Measurements from ENCODE around the gene SWSAP1. TPM values are rescaled to one million over a fixed set of nuclear protein-coding genes. Genes with fewer than 3 reads are reported as not detected.

SWSAP1 gene
- total RNA-seq, 2 donors from 2014 or later: 1.5 to 2.4 TPM

DNA sequence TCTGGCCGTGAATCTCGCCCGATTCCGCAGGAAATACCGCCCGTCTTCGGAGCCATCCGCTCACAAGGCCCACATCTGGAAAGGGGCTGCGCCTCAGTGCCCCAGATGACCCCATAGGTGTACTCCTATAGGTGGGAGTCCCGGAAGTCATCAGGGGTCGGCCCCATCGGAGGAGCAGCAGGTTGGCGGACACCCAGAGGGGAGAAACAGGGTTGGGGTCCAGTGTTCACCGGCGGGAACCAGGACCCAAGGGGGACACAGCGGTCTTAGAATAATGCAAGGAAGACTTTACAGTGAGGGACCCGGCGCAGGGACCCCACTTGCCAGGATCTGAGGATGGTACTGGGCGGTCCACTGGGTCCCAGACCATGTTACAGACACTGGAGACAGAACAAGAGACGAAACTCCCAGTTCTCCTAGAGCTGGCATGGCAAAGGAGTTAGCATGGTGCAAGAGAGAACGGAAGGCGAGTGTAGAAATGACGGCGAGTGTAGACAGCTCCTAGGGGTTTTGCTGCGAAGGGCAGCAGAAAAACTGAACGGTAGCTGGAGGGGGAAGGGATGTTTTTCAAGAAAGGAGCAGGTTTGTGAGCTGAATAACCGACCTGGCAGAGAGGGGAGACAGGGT, 48.8 kb downstream of the SWSAP1 start:
- Mint-ChIP-seq H3K36me3 (ENCODE audit: low read depth) (peaks cover 4% of the 10 kb centered on the region), H3K27me3 (peaks cover 36% of the 10 kb centered on the region)

DNA sequence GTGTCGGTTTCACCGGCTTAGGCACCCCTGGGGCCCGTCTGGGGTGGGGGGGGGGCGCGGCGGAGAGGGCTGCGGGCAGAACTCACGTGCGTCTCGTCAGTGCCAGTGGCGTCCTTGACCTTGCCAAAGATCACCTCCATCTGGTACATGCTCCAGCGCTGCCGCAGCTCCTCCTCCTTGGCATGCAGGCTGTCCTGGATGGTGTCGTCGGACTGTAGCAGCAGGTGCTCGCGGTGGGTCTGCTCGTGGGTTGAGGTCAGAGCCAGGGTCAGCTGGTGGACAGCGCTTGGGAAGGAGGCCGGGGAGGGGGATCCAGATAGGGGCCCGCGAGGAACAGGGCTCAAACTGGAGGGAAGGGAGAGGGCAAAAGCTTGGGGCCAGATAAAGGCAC, 49.3 kb downstream of the SWSAP1 start:
- peaks cover 4% of the 10 kb centered on the region for H3K36me3 Mint-ChIP-seq (ENCODE audit: low read depth)
- peaks cover 11% of the 10 kb centered on the region for H3K4me1 Mint-ChIP-seq
- H3K9me3 Mint-ChIP-seq: no peaks in the 10 kb centered on the region
- H3K27ac Mint-ChIP-seq: no peak overlapping the region
- H3K4me3 Mint-ChIP-seq: peak overlapping the region; percentile 79
- H3K27me3 Mint-ChIP-seq: peaks cover 34% of the 10 kb centered on the region
- no peak for ATAC-seq (replicated peaks)

More for the DNA sequence above, 48.8 kb downstream of the SWSAP1 start:
- Mint-ChIP-seq H3K4me1 (peaks cover 11% of the 10 kb centered on the region), H3K9me3 (no peaks in the 10 kb centered on the region), H3K27ac (no peak overlapping the region), H3K4me3 (peak overlapping the region; percentile 79)
- no peak for ATAC-seq (replicated peaks)

Other genes with a start within 250 kb of the SWSAP1 start
- 10 to 100 TPM; 44.3 to 53.9 TPM for gene SPC24, start 218.9 kb upstream of the SWSAP1 start, total RNA-seq
- 1 to 10 TPM; 3.5 to 3.6 TPM for gene KANK2, start 177.1 kb upstream of the SWSAP1 start, total RNA-seq
- not detected for gene ANGPTL8, start 135.0 kb upstream of the SWSAP1 start, total RNA-seq
- 1 to 10 TPM; 4.5 to 6.4 TPM for gene DOCK6, start 112.1 kb upstream of the SWSAP1 start, total RNA-seq
- gene TSPAN16, start 78.5 kb upstream of the SWSAP1 start, total RNA-seq: not detected
- gene RAB3D, start 35.0 kb upstream of the SWSAP1 start, total RNA-seq: 10 to 100 TPM in 1 of 2 donors, 1 to 10 TPM in 1; 9.7 to 13.4 TPM
- gene TMEM205, start 28.4 kb upstream of the SWSAP1 start, total RNA-seq: 10 to 100 TPM; 30.9 to 31.0 TPM
- 10 to 100 TPM; 17.4 to 45.4 TPM for gene CCDC159, start 28.1 kb upstream of the SWSAP1 start, total RNA-seq
- 1 to 10 TPM; 2.9 to 9.7 TPM for gene PLPPR2, start 19.2 kb upstream of the SWSAP1 start, total RNA-seq
- gene EPOR, start 9.6 kb downstream of the SWSAP1 start, total RNA-seq: 10 to 100 TPM in 1 of 2 donors, 1 to 10 TPM in 1; 6.7 to 22.6 TPM
- gene RGL3, start 44.6 kb downstream of the SWSAP1 start, total RNA-seq: under 1 TPM in 1 of 2 donors, not detected in 1; 0.50 TPM
- under 1 TPM; 0.15 to 0.42 TPM for gene ODAD3, start 60.5 kb downstream of the SWSAP1 start, total RNA-seq
- 100 to 1,000 TPM; 281 to 300 TPM for gene PRKCSH, start 61.0 kb downstream of the SWSAP1 start, total RNA-seq
- under 1 TPM in 1 of 2 donors, not detected in 1; 0.45 TPM for gene ELAVL3, start 106.4 kb downstream of the SWSAP1 start, total RNA-seq
- 10 to 100 TPM; 18.8 to 26.3 TPM for gene ZNF653, start 131.2 kb downstream of the SWSAP1 start, total RNA-seq
- gene ECSIT, start 154.5 kb downstream of the SWSAP1 start, total RNA-seq: 10 to 100 TPM; 44.2 to 53.3 TPM
- not detected for gene CNN1, start 164.2 kb downstream of the SWSAP1 start, total RNA-seq
- gene ELOF1, start 184.6 kb downstream of the SWSAP1 start, total RNA-seq: 10 to 100 TPM; 48.0 to 66.5 TPM
- gene ACP5, start 203.0 kb downstream of the SWSAP1 start, total RNA-seq: 10 to 100 TPM; 19.9 to 26.3 TPM
- 1 to 10 TPM; 4.6 to 5.9 TPM for gene ZNF627, start 222.8 kb downstream of the SWSAP1 start, total RNA-seq